K562 (cell line): ENCODE measurements around the gene GPM6B. TPM values are rescaled to one million over a fixed set of nuclear protein-coding genes. Genes with fewer than 3 reads are reported as not detected.

Source experiments
- ATAC-seq: fragments of 200-7000 bp; cut with Tn5 transposase; 3 replicates; pipeline ENCODE4 v1.9.1; 2020; ENCODE audit warnings: moderate library complexity
- BruUV-seq: library from RNA; stranded (reverse); fragments of 400-500 nt; replicated peaks from 2 replicates; lab custom pipeline; 2021; lab: Mats Ljungman, UMichigan
- CTCF ChIA-PET: fragments of 300-600 bp; formaldehyde crosslinking; extraction: SDS; loops from one replicate; lab custom pipeline; 2021; ENCODE audit warnings: low intra/inter-chr PET ratio; lab: Yijun Ruan, JAX
- POLR2A ChIA-PET: fragments of 300-600, 350-650 bp; sonication (Branson Sonifier 250); formaldehyde crosslinking; extraction: SDS; loops from one replicate; lab custom pipeline; 2021; ENCODE audit warnings: antibody characterized with exemption, inconsistent platforms; lab: Yijun Ruan, JAX
- DNase-seq, 4 experiments: peaks; one replicate each; pipeline versions ENCODE4 v3.0.0 to v3.0.0-alpha.2; 2011 to 2018; ENCODE audit warnings: low spot score in 3 of 4, mixed read lengths in 3 of 4; ENCODE audit errors: extremely low read depth in 1 of 4
- FAIRE-seq: peaks from 2 replicates; lab custom pipeline; 2011; peaks lifted over from hg19 to GRCh38; lab: Jason Lieb, UNC
- H2AFZ ChIP-seq: 2 replicates; pipeline ENCODE4 v1.6.0; 2011; ENCODE audit warnings: low read depth, low read length, control low read depth, inconsistent platforms
- H3K27ac ChIP-seq: fragments of 200-600 bp; 3 replicates; pipeline ENCODE4 v1.8.0; 2011; ENCODE audit warnings: low read depth, mild to moderate bottlenecking, control low read depth, inconsistent platforms, low read length, moderate library complexity, mixed read lengths; ENCODE audit errors: extremely low read depth
- H3K27me3 ChIP-seq, 2 experiments: fragments of 300-600 bp in 1 of 2; 2 replicates in 1 of 2; 3 replicates in 1 of 2; pipeline versions ENCODE4 v1.6.0 to v1.8.0; 2011; ENCODE audit warnings: inconsistent platforms in 2 of 2, low read length in 2 of 2, mild to moderate bottlenecking in 1 of 2, mixed read lengths in 1 of 2, moderate library complexity in 1 of 2; ENCODE audit not compliant: control insufficient read depth in 2 of 2, insufficient read depth in 2 of 2
- H3K36me3 ChIP-seq: fragments of 300-600 bp; 3 replicates; pipeline ENCODE4 v1.8.0; 2011; ENCODE audit warnings: mild to moderate bottlenecking, low read length, inconsistent platforms; ENCODE audit not compliant: control insufficient read depth, insufficient read depth
- H3K4me1 ChIP-seq, 2 experiments: fragments of 200-600 bp in 1 of 2; replicated peaks in 1 of 2; 2 replicates in 1 of 2; 3 replicates in 1 of 2; pipeline versions ENCODE4 v1.5.1 to v1.8.0; 2011; ENCODE audit warnings: inconsistent platforms in 2 of 2, low read length in 2 of 2, mild to moderate bottlenecking in 1 of 2, mixed read lengths in 1 of 2, moderate library complexity in 1 of 2; ENCODE audit not compliant: control insufficient read depth in 2 of 2, insufficient read depth in 2 of 2
- H3K4me2 ChIP-seq: 2 replicates; pipeline ENCODE4 v1.6.1; 2011; ENCODE audit warnings: low read length, control low read depth, inconsistent platforms, mixed read lengths; ENCODE audit not compliant: insufficient read depth
- H3K4me3 ChIP-seq: fragments of 200-600 bp; sonication (generic), shearing (Covaris generic); 2 replicates; pipeline ENCODE4 v1.5.1; 2016; ENCODE audit warnings: control low read depth, inconsistent platforms
- H3K79me2 ChIP-seq: fragments of 200-600 bp; 3 replicates; pipeline ENCODE4 v1.8.0; 2011; ENCODE audit warnings: low read length, inconsistent platforms; ENCODE audit not compliant: control insufficient read depth, insufficient read depth
- H3K9ac ChIP-seq, 2 experiments: 2 replicates each; pipeline versions ENCODE4 v1.6.0 to v1.6.1; 2011; ENCODE audit warnings: low read depth in 2 of 2, low read length in 2 of 2, control low read depth in 1 of 2, inconsistent platforms in 1 of 2, mild to moderate bottlenecking in 1 of 2, mixed read lengths in 1 of 2; ENCODE audit not compliant: insufficient read depth in 1 of 2
- H3K9me1 ChIP-seq: one replicate; pipeline ENCODE4 v1.6.0; 2011; ENCODE audit warnings: inconsistent platforms, mild to moderate bottlenecking, low read length, moderate library complexity; ENCODE audit not compliant: control insufficient read depth, insufficient read depth
- H3K9me3 ChIP-seq: replicated peaks from 2 replicates; pipeline ENCODE4 v1.5.1; 2011; ENCODE audit warnings: low read depth, low read length, inconsistent platforms; ENCODE audit not compliant: control insufficient read depth, insufficient read depth
- H4K20me1 ChIP-seq: replicated peaks from 2 replicates; pipeline ENCODE4 v1.6.1; 2011; ENCODE audit warnings: low read length, inconsistent platforms, mixed read lengths; ENCODE audit not compliant: control insufficient read depth, insufficient read depth
- ARID1B ChIP-seq: fragments of 450-650 bp; IDR thresholded peaks from 2 replicates; pipeline ENCODE4 v1.6.1; 2016; ENCODE audit warnings: antibody characterized with exemption, mild to moderate bottlenecking, inconsistent platforms
- ELF2 ChIP-seq: fragments of 250-450 bp; sonication (Bioruptor Pico); IDR thresholded peaks from 2 replicates; pipeline ENCODE4 v1.5.0; 2021; ENCODE audit warnings: mild to moderate bottlenecking
- NFIC ChIP-seq: fragments of 450-650 bp; IDR thresholded peaks from 2 replicates; pipeline ENCODE4 v1.6.1; 2017; ENCODE audit warnings: mild to moderate bottlenecking, inconsistent platforms
- NFIX ChIP-seq: fragments of 250-450 bp; sonication (Bioruptor Pico); IDR thresholded peaks from 2 replicates; pipeline ENCODE4 v1.4.0; 2020; ENCODE audit warnings: low read depth, mild to moderate bottlenecking, moderate library complexity
- NR4A1 ChIP-seq, 2 experiments: fragments of 250-450 bp in 1 of 2; fragments of 450-650 bp in 1 of 2; sonication (Bioruptor Pico) in 1 of 2; IDR thresholded peaks; 2 replicates each; pipeline versions ENCODE4 v1.4.0 to v1.6.1; 2016 to 2020; ENCODE audit warnings: mild to moderate bottlenecking in 2 of 2, missing compliant biosample characterization in 1 of 2, missing genetic modification characterization in 1 of 2, moderate library complexity in 1 of 2
- SAFB ChIP-seq: fragments of 200-400 bp; formaldehyde crosslinking; IDR thresholded peaks from 2 replicates; pipeline ENCODE4 v1.6.1; 2017; ENCODE audit warnings: low read depth, low read length, borderline replicate concordance
- TBP ChIP-seq: optimal IDR thresholded peaks from 2 replicates; pipeline ENCODE3; 2011; ENCODE audit warnings: low read depth, low read length, improper control_type of control experiment
- ZNF668 ChIP-seq: fragments of 250-450 bp; sonication (Bioruptor Pico); IDR thresholded peaks from 2 replicates; pipeline ENCODE4 v1.8.0; 2022; ENCODE audit warnings: mild to moderate bottlenecking, inconsistent platforms
- WGBS: fragments of 100-300 bp; shearing (Covaris generic); methylation state at CpG from one replicate; pipeline ENCODE4 v1.1.6; 2016; ENCODE audit warnings: low coverage, mixed read lengths; ENCODE audit not compliant: insufficient coverage; ENCODE audit errors: missing lambda C conversion rate; 5-methylcytosine and 5-hydroxymethylcytosine counted together
- in situ Hi-C: fragments of 300-500 bp; cut with MboI; formaldehyde crosslinking; loops from 4 replicates; pipeline ENCODE4 v1.15.0; 2018; ENCODE audit warnings: inconsistent platforms, mixed read lengths
- intact Hi-C: fragments of 100-400 bp; cut with micrococcal nuclease; formaldehyde crosslinking; loops from 2 replicates; pipeline ENCODE4 v1.14.2; 2022
- polyA plus RNA-seq, 8 experiments: library from polyadenylated mRNA; depleted of rRNA in 4 of 8; stranded (reverse) in 5 of 8; unstranded in 3 of 8; fragments of >200 nt; fragmentation: Nextera tagmentation in 2 of 8; fragmentation: Illumina TruSeq in 1 of 8; extraction: Ambion mirVana in 2 of 8; extraction: Trizol in 1 of 8; gene quantifications; 2 replicates each; pipeline versions ENCODE4 v1.2.1 to v1.2.3, GENCODE V29; 2011 to 2014; ENCODE audit warnings: inconsistent platforms in 1 of 8, missing spikeins in 1 of 8
- total RNA-seq, 7 experiments: library from RNA; depleted of rRNA in 6 of 7; stranded (reverse); fragments of >200 nt in 6 of 7; fragmentation: Illumina TruSeq in 2 of 7; extraction: Trizol in 2 of 7; gene quantifications; 2 replicates each; pipeline versions ENCODE4 v1.2.1 to v1.2.3, GENCODE V29; 2011 to 2021; ENCODE audit warnings: low replicate concordance in 1 of 7
- TF ChIP-seq, protein P1 (sequence below): fragments of 200-800 bp; sonication (Bioruptor generic); IDR thresholded peaks from 2 replicates; pipeline ENCODE4 v1.6.1; 2017; ENCODE audit warnings: missing genetic modification characterization, missing compliant biosample characterization

GPM6B gene
- total and polyA plus RNA-seq, 9 of the 15 experiments (the other 6 are each of a cell fraction or from before 2014, with no cell fraction given), result 0.14 to 0.32 TPM; not detected in 7

DNA sequence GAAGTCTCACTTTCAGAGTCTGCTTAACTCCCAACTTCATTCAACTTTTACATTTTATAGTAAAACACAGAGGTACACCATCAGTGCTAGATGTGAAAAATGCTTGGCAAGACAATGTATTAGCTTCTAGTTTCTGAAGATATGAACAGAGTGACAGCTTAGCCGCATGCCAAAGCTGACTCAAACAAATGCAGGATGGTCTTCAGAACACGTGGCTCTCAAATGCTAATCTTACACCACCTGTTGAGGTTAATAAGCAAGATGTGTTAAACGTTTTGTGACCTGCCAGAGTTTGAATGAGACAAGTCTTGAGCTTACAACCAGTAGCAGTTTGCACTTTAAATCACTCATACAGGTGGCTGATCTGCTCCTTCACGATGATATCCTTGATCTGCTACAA is 18.9 kb upstream of the GPM6B start:
- Histone ChIP-seq H3K9ac (no peak overlapping the region), H3K27ac (no peak overlapping the region), H3K9me1 (no peaks in the 10 kb centered on the region), H3K9me3 (no peaks in the 10 kb centered on the region), H3K36me3 (no peaks in the 10 kb centered on the region), H3K4me2 (no peak overlapping the region), H2AFZ (no peak overlapping the region), H3K27me3 (no peaks in the 10 kb centered on the region; a peak in 2 of 5 replicates), H4K20me1 (no peaks in the 10 kb centered on the region), H3K4me1 (no peaks in the 10 kb centered on the region; a peak in 1 of 5 replicates), H3K4me3 (no peak overlapping the region), H3K79me2 (no peaks in the 10 kb centered on the region)
- DNase-seq, result no peak
- CTCF ChIA-PET, result no interaction called here
- no TSS peak for BruUV-seq
- intact Hi-C loops, result no loop called here
- in situ Hi-C loops, result no loop called here
- no peak for ATAC-seq
- TF ChIP-seq ZNF668 (CRISPR knock-in tag), result no peak
- TF ChIP-seq NFIX (CRISPR knock-in tag), result no peak
- TF ChIP-seq SAFB, result no peak
- TF ChIP-seq TBP, result no peak
- no peak for TF ChIP-seq ELF2 (CRISPR knock-in tag)
- no peak for TF ChIP-seq ARID1B
- TF ChIP-seq NFIC, result no peak
- TF ChIP-seq NR4A1 (CRISPR knock-in tag; IDR thresholded peaks at IDR 0.05), result no peak
- no peak for TF ChIP-seq NR4A1 (tag; IDR thresholded peaks at IDR 0.05)
- TF ChIP-seq, protein P1, sequence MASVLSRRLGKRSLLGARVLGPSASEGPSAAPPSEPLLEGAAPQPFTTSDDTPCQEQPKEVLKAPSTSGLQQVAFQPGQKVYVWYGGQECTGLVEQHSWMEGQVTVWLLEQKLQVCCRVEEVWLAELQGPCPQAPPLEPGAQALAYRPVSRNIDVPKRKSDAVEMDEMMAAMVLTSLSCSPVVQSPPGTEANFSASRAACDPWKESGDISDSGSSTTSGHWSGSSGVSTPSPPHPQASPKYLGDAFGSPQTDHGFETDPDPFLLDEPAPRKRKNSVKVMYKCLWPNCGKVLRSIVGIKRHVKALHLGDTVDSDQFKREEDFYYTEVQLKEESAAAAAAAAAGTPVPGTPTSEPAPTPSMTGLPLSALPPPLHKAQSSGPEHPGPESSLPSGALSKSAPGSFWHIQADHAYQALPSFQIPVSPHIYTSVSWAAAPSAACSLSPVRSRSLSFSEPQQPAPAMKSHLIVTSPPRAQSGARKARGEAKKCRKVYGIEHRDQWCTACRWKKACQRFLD (CRISPR knock-in tag), result no peak
- WGBS, result 2% methylated on average over 4 of the region's 4 CpGs
- POLR2A ChIA-PET, result no interaction called here
- FAIRE-seq, result no peak
